Activated T-cell treated with anti-CD3 and anti-CD28 coated beads, Interleukin-2, amount 50 U/mL, for 72 hours (primary cell): ENCODE measurements around the gene B3GALNT2. TPM values are rescaled to one million over a fixed set of nuclear protein-coding genes. Genes with fewer than 3 reads are reported as not detected.
"Not testable (repeated sequence)": the region's sequence is repeated elsewhere in the genome, so short reads cannot be mapped to it uniquely, and the experiment has no call there.

ENCODE experiments used
- ATAC-seq, 2 donors: fragments of 150-1000 bp; cut with Tn5 transposase; replicated peaks in 1 of 2; 2 replicates each; pipeline ENCODE4 v1.10.0; 2021; ENCODE audit warnings: moderate library complexity in 2 of 2, mild to moderate bottlenecking in 1 of 2
- DNase-seq, 2 donors: peaks; one replicate each; pipeline ENCODE4 v3.0.0; 2021 to 2022; ENCODE audit warnings: mixed read lengths in 1 of 2
- H3K27ac Mint-ChIP-seq: one replicate; pipeline ENCODE4 v1.8.0; 2022; ENCODE audit warnings: mild to moderate bottlenecking, moderate library complexity, mixed read lengths
- H3K27me3 Mint-ChIP-seq: one replicate; pipeline ENCODE4 v1.8.0; 2022; ENCODE audit warnings: low read depth, mixed read lengths
- H3K36me3 Mint-ChIP-seq, 2 donors: one replicate each; pipeline ENCODE4 v1.8.0; 2022; ENCODE audit warnings: mixed read lengths in 2 of 2, mild to moderate bottlenecking in 1 of 2; ENCODE audit not compliant: insufficient read depth in 2 of 2
- H3K4me1 Mint-ChIP-seq: one replicate; pipeline ENCODE4 v1.8.0; 2022; ENCODE audit warnings: low read depth, mixed read lengths
- H3K4me3 Mint-ChIP-seq, 2 donors: one replicate each; pipeline ENCODE4 v1.8.0; 2022; ENCODE audit warnings: mild to moderate bottlenecking in 2 of 2, mixed read lengths in 2 of 2, moderate library complexity in 2 of 2
- H3K9me3 Mint-ChIP-seq, 2 donors: one replicate each; pipeline ENCODE4 v1.8.0; 2022; ENCODE audit warnings: mixed read lengths in 2 of 2
- total RNA-seq, 2 donors: library from RNA; stranded (reverse); gene quantifications; one replicate each; pipeline ENCODE4 v1.2.3, GENCODE V29; 2022

B3GALNT2 gene
- total RNA-seq, 2 donors from 2014 or later, result 8.8 to 9.1 TPM

DNA sequence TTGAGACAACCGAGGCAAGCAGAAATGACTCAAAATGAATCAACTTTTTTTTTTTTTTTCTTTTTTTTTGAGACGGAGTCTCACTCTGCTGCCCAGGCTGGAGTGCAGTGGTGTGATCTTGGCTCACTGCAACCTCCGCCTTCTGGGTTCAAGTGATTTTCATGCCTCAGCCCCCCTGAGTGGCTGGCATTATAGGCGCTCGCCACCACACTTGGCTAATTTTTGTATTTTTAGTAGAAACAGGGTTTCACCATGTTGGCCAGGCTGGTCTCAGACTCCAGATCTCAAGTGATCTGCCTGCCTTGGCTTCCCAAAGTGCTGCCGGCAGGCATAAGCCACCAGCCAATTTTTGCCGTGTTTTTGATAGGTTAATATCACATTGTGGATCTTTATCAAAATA is 46.4 kb downstream of the B3GALNT2 start:
- not testable (repeated sequence) for H3K27ac Mint-ChIP-seq, DNase-seq, ATAC-seq, H3K4me1 Mint-ChIP-seq, H3K27me3 Mint-ChIP-seq, H3K4me3 Mint-ChIP-seq, H3K36me3 Mint-ChIP-seq, H3K9me3 Mint-ChIP-seq

DNA sequence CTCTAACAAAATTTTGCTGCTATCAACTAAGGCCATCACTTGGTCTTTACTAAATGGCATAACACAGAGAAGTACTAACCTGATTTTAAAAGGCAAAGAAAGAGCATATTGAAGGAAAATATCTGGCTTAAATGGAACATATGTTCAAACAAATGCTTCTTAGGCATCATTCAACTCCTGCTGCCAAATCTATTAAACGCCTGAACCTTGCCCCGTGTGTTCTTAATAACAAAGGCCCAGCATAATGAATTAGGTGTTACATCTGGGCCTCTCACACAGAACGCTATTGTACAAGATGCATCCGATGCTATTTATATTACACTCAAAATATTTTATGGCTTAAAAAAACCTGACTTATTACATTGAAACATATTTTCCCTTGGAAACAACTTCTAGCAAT is 48.4 kb downstream of the B3GALNT2 start:
- Mint-ChIP-seq H3K36me3 (peaks cover 0 to under 1% of the 10 kb centered on the region in 2 donors), H3K4me3 (no peak overlapping the region), H3K4me1 (no peaks in the 10 kb centered on the region), H3K27ac (no peak overlapping the region), H3K27me3 (no peaks in the 10 kb centered on the region), H3K9me3 (no peaks in the 10 kb centered on the region)
- DNase-seq (no peak), ATAC-seq (no peak)

DNA sequence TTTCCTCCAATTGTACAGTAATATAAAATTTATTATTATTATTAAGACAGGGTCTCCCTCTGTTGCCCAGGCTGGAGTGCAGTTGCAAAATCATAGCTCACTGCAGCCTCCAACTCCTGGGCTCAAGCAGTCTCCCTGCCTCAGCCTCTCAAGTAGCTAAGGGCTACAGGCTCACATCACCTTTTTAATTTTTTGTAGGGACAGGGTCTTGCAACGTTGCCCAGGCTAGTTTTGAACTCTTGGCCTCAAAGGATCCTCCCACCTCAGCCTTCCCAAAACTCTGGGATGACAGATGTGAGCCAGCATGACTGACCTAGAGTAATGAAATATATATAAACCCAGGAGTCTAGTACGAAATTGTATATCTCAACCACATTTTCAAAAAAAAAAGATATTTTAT is 49.2 kb downstream of the B3GALNT2 start:
- Mint-ChIP-seq H3K9me3 (no peaks in the 10 kb centered on the region), H3K36me3 (peaks cover 0 to 4% of the 10 kb centered on the region in 2 donors), H3K27ac (no peak overlapping the region), H3K4me3 (no peak overlapping the region), H3K27me3 (no peaks in the 10 kb centered on the region), H3K4me1 (no peaks in the 10 kb centered on the region)
- DNase-seq (no peak), ATAC-seq (no peak)

DNA sequence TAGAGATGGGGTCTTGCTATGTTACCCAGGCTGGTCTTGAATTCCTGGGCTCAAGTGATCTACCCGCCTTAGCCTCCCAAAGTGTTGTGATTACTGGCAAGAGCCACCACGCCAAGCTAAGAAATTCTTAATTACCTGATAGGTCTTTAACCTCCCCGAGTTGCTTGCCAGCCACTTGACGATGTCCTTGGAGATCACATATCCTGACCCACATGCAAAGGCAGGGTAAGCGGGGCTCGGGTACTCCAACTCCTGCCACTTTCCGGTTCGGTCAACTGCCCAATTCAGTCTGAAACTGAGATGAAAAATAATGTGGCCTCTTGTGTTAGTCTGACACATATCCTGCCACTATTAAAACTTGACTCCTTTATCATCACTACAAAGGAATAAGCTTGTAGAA is 50.2 kb downstream of the B3GALNT2 start:
- DNase-seq, result no peak
- no peak overlapping the region for H3K4me3 Mint-ChIP-seq
- H3K36me3 Mint-ChIP-seq, result peaks cover 0 to 5% of the 10 kb centered on the region in 2 donors
- no peaks in the 10 kb centered on the region for H3K9me3 Mint-ChIP-seq
- no peak for ATAC-seq
- no peak overlapping the region for H3K27ac Mint-ChIP-seq
- H3K27me3 Mint-ChIP-seq, result no peaks in the 10 kb centered on the region
- no peaks in the 10 kb centered on the region for H3K4me1 Mint-ChIP-seq

DNA sequence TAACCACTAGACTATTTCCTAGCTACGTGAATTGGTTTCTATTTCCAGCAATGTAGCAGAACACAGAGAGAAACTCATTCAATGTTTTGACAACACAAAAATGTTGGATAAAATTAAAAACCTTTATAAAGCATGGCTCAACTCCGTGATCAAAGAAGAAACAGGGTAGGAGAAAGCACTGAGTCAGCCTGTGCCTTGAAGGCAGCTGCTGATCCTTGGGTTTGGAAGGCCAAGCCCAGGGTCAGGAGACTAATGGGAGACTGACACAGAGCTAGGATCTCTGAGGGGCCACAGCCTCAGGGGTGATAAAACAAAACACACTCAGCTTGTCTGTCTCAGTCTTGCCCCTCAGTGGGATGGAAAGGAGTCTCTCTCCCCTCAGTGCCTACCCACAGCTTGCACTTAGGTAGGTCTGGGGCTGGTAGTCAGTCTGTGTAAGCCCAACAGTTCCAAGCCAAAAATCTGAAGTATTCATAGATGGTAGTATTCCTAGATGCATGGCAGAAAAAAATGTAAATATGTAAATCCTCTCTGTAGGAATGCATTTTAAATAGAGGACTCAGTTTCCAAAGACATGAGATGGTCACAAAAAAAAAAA is 53.3 kb downstream of the B3GALNT2 start:
- H3K27ac Mint-ChIP-seq, result peak overlapping the region; percentile 77

DNA sequence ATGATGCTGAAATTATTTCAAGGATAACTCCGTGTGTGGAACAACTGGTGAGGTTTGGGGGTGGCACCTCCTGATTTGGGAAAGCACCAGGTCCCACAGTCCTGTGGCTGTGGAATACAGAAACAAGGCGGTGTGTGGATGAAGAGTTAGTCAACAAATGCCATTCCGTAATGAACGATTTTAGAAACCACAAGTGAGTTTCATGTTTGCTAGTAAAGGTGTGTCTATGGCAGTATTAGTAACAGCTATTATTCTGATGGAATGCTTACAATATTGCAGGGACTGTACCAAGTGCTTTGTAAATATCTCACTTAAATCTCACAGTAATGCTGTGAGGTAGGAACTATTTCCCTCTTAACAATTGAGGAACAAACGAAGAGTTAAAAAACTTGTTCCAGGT is 53.8 kb downstream of the B3GALNT2 start:
- ATAC-seq (no peak), DNase-seq (no peak)
- peaks cover 0 to 5% of the 10 kb centered on the region in 2 donors for H3K36me3 Mint-ChIP-seq
- no peaks in the 10 kb centered on the region for H3K4me1 Mint-ChIP-seq
- no peak overlapping the region for H3K4me3 Mint-ChIP-seq
- H3K9me3 Mint-ChIP-seq, result no peaks in the 10 kb centered on the region
- H3K27me3 Mint-ChIP-seq, result no peaks in the 10 kb centered on the region
- H3K27ac Mint-ChIP-seq, result peak overlapping the region; percentile 77

More for the DNA sequence above, 53.3 kb downstream of the B3GALNT2 start:
- Mint-ChIP-seq H3K36me3 (peaks cover 0 to 5% of the 10 kb centered on the region in 2 donors), H3K4me3 (no peak overlapping the region), H3K4me1 (no peaks in the 10 kb centered on the region), H3K9me3 (no peaks in the 10 kb centered on the region), H3K27me3 (no peaks in the 10 kb centered on the region)
- ATAC-seq (no peak), DNase-seq (no peak)

DNA sequence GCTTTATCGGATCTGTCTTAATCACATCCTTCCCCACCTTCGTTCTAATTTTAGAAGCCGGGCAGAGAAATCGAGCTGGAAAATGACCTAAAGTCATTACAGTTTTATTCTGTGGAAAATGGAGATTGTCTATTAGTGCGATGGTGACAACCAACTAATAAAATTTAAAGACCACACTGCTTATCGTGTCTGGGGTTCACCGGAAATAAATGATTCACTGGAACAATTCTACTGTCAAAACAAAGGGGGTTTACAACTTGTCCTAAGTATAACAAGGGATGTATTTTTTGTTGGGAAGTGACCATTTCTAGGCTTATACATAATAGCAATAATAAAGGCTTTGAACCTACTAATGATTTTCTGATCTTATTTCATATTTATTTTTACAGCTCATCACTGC is 55.6 kb downstream of the B3GALNT2 start:
- no peak overlapping the region for H3K4me3 Mint-ChIP-seq
- no peak for DNase-seq
- H3K4me1 Mint-ChIP-seq, result no peaks in the 10 kb centered on the region
- H3K27ac Mint-ChIP-seq, result no peak overlapping the region
- no peaks in the 10 kb centered on the region for H3K27me3 Mint-ChIP-seq
- no peak for ATAC-seq
- H3K36me3 Mint-ChIP-seq, result peaks cover 0 to 6% of the 10 kb centered on the region in 2 donors
- H3K9me3 Mint-ChIP-seq, result no peaks in the 10 kb centered on the region

DNA sequence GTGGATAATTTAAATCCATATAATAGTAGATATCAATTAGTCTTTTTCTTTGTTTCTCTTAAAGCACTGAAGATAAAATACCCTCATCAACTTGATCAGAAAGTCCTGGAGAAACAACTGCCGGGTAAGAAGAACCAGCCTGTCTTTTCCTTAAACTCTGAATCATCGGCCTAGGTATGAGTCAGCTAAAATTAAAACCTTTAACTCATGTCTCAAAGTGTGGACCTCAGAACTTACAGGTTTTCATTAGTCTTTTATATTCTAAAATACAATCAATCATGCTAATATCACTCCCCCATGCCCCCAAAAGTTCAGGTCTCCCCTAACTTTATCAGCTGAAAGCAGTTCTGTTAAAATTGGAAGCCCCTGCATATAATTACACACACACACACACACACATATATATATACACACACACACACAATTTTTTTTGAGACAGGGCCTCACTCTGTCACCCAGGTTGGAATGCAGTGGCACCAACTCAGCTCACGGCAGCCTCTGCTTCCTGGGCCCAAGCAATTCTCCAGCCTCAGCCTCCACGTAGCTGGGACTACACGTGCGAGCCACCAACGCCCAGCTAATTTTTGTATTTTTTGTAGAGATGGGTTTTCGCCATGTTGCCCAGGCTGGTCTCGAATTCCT is 61.3 kb downstream of the B3GALNT2 start:
- ATAC-seq (no peak), DNase-seq (no peak)
- Mint-ChIP-seq H3K27me3 (no peaks in the 10 kb centered on the region), H3K4me1 (no peaks in the 10 kb centered on the region), H3K36me3 (peaks cover 2 to 6% of the 10 kb centered on the region in 2 donors), H3K9me3 (no peaks in the 10 kb centered on the region), H3K4me3 (no peak overlapping the region), H3K27ac (peak overlapping the region; percentile 6)

DNA sequence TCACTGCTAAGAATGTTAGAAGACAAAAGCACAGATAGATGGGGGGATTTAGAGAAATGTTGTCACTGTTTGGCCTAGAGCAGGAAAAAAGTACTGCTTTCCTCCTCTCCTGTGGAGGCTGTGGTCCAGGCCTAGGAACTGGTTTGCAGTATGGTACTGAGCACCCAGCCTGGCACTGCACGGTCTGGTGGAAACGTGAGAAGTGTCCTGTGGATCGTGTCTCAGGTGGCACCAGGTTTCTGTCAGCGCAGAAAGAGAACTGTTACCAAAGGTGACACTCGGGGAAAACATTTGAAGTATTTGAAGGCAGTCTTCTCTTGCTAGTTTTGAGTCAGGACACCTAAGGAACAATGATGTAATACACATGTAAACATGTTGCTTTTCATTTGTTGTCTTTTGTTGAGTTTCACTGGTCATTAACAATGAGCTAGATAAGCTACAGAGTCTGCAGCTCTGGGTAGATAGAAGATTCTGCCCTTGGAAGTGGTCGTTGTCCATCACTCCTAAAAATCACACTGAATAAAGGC is 63.0 kb downstream of the B3GALNT2 start:
- DNase-seq, result no peak
- H3K9me3 Mint-ChIP-seq, result no peaks in the 10 kb centered on the region
- H3K36me3 Mint-ChIP-seq, result peaks cover 2 to 10% of the 10 kb centered on the region in 2 donors
- H3K4me3 Mint-ChIP-seq, result no peak overlapping the region
- no peaks in the 10 kb centered on the region for H3K4me1 Mint-ChIP-seq
- no peaks in the 10 kb centered on the region for H3K27me3 Mint-ChIP-seq
- peak overlapping the region; percentile 79 for H3K27ac Mint-ChIP-seq
- no peak for ATAC-seq

DNA sequence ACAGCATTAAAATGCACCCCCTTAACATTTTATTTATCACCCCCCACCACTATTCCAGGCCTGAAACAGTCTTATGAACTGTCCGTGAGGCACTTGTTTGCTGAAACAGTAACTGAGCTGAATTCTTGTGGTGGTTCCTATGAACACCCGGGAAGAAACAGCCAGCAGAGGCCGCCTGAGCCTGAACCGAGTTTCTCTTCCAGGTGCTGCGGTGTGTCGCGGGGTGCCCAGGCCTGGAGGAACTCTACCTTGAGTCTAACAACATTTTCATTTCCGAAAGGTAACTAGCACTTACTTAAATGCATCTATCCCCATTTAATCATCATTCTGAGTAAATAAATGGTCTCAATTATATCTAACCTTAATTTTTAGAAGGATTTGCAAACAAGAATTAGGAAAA is 70.3 kb downstream of the B3GALNT2 start:
- H3K27ac Mint-ChIP-seq, result no peak overlapping the region
- H3K4me1 Mint-ChIP-seq, result no peaks in the 10 kb centered on the region
- peaks cover 0 to 9% of the 10 kb centered on the region in 2 donors for H3K36me3 Mint-ChIP-seq
- no peak overlapping the region for H3K4me3 Mint-ChIP-seq
- no peaks in the 10 kb centered on the region for H3K27me3 Mint-ChIP-seq
- no peak for ATAC-seq
- no peak for DNase-seq
- H3K9me3 Mint-ChIP-seq, result no peaks in the 10 kb centered on the region

DNA sequence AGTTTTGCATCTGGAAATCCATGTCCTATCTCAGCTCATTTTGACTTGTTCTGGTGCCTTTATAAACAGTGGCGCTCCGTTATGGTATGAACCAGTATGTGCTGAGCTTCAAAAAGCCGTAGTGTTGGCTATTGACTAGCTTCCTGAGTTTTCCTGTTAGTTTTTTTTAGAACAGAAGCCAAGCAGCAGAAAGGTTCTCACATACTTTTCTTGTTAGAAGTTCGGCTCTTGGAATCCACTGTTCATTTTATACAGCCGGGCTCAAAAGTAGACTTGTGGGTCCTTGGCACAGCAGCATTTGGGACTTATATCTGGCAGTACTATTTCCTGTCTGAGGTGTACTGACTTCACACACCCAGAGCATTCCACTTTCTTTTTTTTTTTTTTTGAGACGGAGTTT is 73.3 kb downstream of the B3GALNT2 start:
- no peaks in the 10 kb centered on the region for H3K4me1 Mint-ChIP-seq
- no peaks in the 10 kb centered on the region for H3K9me3 Mint-ChIP-seq
- no peak overlapping the region for H3K4me3 Mint-ChIP-seq
- no peaks in the 10 kb centered on the region for H3K27me3 Mint-ChIP-seq
- ATAC-seq (no peak), DNase-seq (no peak)
- H3K27ac Mint-ChIP-seq, result no peak overlapping the region
- no peaks in the 10 kb centered on the region for H3K36me3 Mint-ChIP-seq

DNA sequence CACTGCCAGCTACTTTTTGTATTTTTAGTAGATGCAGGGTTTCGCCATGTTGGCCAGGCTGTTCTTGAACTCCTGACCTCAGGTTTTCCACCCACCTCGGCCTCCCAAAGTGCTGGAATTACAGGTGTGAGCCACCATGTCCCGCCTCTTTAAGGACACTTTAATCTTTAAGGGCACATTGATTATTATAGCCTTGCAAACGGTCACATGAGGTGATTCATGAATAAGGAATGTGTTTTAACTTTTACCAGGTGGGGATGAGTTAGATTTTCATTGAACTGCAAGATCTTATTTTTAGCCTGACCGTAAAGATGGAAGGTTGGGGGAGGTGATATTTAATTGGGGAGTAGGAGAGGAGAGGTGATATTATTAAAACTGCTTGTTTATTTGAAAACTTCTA is 75.1 kb downstream of the B3GALNT2 start:
- H3K4me3 Mint-ChIP-seq, result no peak overlapping the region
- no peaks in the 10 kb centered on the region for H3K27me3 Mint-ChIP-seq
- ATAC-seq, result no peak
- H3K27ac Mint-ChIP-seq, result no peak overlapping the region
- no peaks in the 10 kb centered on the region for H3K9me3 Mint-ChIP-seq
- no peaks in the 10 kb centered on the region for H3K36me3 Mint-ChIP-seq
- no peak for DNase-seq
- no peaks in the 10 kb centered on the region for H3K4me1 Mint-ChIP-seq

DNA sequence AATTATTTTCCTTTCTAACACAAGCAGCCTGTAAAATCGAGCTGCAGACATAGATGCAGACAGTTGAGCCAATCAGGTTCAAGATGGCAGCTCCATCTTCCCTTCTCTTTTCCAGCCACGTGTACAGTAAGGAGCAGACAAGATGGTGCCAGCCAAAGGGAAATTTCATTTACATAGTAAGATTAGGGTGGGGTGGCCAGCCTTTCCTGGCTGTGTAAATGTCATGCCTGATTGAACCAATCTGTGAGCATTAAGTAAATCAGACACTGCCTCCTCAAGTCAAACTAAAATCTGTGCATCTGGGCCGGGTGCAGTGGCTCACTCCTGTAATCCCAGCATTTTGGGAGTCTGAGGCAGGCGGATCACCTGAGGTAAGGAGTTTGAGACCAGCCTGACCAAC is 76.8 kb downstream of the B3GALNT2 start:
- peaks cover 0 to 2% of the 10 kb centered on the region in 2 donors for H3K36me3 Mint-ChIP-seq

DNA sequence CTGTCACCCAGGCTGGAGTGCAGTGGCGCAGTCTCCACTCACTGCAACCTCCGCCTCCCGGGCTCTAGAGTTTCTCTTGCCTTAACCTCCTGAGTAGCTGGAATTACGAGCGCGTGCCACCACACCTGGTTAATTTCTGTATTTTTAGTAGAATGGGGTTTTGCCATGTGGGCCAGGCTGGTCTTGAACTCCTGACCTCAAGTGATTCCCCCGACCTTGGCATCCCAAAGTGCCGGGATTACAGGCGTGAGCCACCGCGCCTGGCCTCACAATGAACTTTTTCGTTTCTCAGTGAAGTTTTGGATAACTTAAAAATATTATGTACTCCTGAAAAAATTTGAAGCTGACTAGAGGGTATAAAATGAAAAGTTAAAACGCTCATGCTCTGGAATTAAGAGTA is 77.6 kb downstream of the B3GALNT2 start:
- Mint-ChIP-seq H3K27ac (no peak overlapping the region), H3K4me1 (peaks cover 16% of the 10 kb centered on the region), H3K36me3 (peaks cover 0 to 2% of the 10 kb centered on the region in 2 donors), H3K27me3 (no peaks in the 10 kb centered on the region), H3K9me3 (no peaks in the 10 kb centered on the region), H3K4me3 (no peak overlapping the region)
- no peak for ATAC-seq
- no peak for DNase-seq

More for the DNA sequence above, 76.8 kb downstream of the B3GALNT2 start:
- no peak for DNase-seq
- no peak overlapping the region for H3K4me3 Mint-ChIP-seq
- H3K9me3 Mint-ChIP-seq, result no peaks in the 10 kb centered on the region
- ATAC-seq, result no peak
- no peaks in the 10 kb centered on the region for H3K27me3 Mint-ChIP-seq
- peaks cover 16% of the 10 kb centered on the region for H3K4me1 Mint-ChIP-seq
- no peak overlapping the region for H3K27ac Mint-ChIP-seq
